GM20000 (cell line): ENCODE measurements around the gene SLC26A1.

ENCODE experiments used
- DNase-seq: peaks from one replicate; pipeline ENCODE4 v3.0.0; 2012; ENCODE audit warnings: low spot score
- CTCF ChIP-seq: IDR thresholded peaks from 2 replicates; pipeline ENCODE4 v1.5.1; 2012; ENCODE audit warnings: mild to moderate bottlenecking, control low read depth; ENCODE audit errors: extremely low read depth, missing control alignments

Gene SLC26A1

GRCh38 chr4:1017211-1017610 lies 24.0 kb upstream of the SLC26A1 start:
- no peak for DNase-seq
- TF ChIP-seq CTCF: no peak

- no peak for TF ChIP-seq CTCF
Observed at GRCh38 chr4:1015746-1016145, 22.5 kb upstream of the SLC26A1 start.

GRCh38 chr4:1015179-1015578 lies 22.0 kb upstream of the SLC26A1 start:
- no peak for TF ChIP-seq CTCF
- DNase-seq: no peak

More at GRCh38 chr4:1015746-1016145, 22.5 kb upstream of the SLC26A1 start:
- DNase-seq: no peak

GRCh38 chr4:1014291-1015167 lies 21.3 kb upstream of the SLC26A1 start:
- no peak for TF ChIP-seq CTCF
- no peak for DNase-seq

- no peak for DNase-seq
- no peak for TF ChIP-seq CTCF
Observed at GRCh38 chr4:1013225-1014073, 20.2 kb upstream of the SLC26A1 start.

- DNase-seq: no peak
- TF ChIP-seq CTCF: no peak
Observed at GRCh38 chr4:1012034-1012739, 19.0 kb upstream of the SLC26A1 start.
